Endothelial cell of umbilical vein (primary cell): ENCODE results near the gene AQP3.

Experiments
- POLR2A ChIP-seq: IDR thresholded peaks from 2 replicates; pipeline ENCODE4 v1.6.1; 2012; ENCODE audit warnings: low read depth, mild to moderate bottlenecking, control low read depth, low read length
- TF ChIP-seq, protein P1 (sequence below), 2 donors: IDR thresholded peaks; 1 replicate in 1 of 2; 2 replicates in 1 of 2; pipeline ENCODE4 v1.5.1; 2011; ENCODE audit warnings: low read length in 2 of 2, mild to moderate bottlenecking in 2 of 2, moderate library complexity in 2 of 2, control low read depth in 1 of 2, inconsistent platforms in 1 of 2, low read depth in 1 of 2; ENCODE audit not compliant: insufficient read depth in 1 of 2; ENCODE audit errors: extremely low read depth in 1 of 2
- TF ChIP-seq, protein P2 (sequence below): IDR thresholded peaks from 2 replicates; pipeline ENCODE4 v1.6.1; 2011; ENCODE audit not compliant: insufficient read depth, insufficient read length

DNA sequence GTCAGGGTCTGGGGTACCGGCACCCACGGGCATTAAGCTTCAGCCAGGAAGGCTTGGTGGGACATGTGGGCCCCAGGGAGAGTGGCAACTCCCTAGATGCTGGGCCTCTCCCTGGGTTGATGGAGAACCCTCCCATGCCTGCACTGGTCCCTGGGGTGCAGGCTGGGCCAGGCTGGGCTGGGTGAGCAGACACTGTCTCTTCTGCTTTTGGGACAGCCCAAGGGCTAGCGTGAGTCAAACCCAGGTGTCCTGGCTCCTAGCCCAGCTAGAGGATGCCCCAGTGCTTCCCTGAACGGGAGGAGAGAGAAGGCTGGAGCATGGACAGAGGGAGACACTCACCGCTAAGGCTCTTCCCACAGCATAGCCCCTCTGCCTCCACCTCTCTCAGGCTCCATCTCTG, 39.3 kb downstream of the AQP3 start:
- TF ChIP-seq, protein P1, sequence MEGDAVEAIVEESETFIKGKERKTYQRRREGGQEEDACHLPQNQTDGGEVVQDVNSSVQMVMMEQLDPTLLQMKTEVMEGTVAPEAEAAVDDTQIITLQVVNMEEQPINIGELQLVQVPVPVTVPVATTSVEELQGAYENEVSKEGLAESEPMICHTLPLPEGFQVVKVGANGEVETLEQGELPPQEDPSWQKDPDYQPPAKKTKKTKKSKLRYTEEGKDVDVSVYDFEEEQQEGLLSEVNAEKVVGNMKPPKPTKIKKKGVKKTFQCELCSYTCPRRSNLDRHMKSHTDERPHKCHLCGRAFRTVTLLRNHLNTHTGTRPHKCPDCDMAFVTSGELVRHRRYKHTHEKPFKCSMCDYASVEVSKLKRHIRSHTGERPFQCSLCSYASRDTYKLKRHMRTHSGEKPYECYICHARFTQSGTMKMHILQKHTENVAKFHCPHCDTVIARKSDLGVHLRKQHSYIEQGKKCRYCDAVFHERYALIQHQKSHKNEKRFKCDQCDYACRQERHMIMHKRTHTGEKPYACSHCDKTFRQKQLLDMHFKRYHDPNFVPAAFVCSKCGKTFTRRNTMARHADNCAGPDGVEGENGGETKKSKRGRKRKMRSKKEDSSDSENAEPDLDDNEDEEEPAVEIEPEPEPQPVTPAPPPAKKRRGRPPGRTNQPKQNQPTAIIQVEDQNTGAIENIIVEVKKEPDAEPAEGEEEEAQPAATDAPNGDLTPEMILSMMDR (IDR thresholded peaks at IDR 0.05; ENCODE audit: extremely low read depth in 1 of 2, insufficient read depth in 1 of 2, low read depth in 1 of 2, low read length in 2 of 2): no peak
- no peak for TF ChIP-seq POLR2A
- TF ChIP-seq, protein P2, sequence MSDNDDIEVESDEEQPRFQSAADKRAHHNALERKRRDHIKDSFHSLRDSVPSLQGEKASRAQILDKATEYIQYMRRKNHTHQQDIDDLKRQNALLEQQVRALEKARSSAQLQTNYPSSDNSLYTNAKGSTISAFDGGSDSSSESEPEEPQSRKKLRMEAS: no peak
